ENCODE data around the gene CREBRF. TPM values are rescaled to one million over a fixed set of nuclear protein-coding genes. Genes with fewer than 3 reads are reported as not detected.
"Not testable (repeated sequence)": the region's sequence is repeated elsewhere in the genome, so short reads cannot be mapped to it uniquely, and the experiment has no call there.

CREBRF gene
- total RNA-seq, 2 donors from 2014 or later: 12.2 to 12.7 TPM

DNA sequence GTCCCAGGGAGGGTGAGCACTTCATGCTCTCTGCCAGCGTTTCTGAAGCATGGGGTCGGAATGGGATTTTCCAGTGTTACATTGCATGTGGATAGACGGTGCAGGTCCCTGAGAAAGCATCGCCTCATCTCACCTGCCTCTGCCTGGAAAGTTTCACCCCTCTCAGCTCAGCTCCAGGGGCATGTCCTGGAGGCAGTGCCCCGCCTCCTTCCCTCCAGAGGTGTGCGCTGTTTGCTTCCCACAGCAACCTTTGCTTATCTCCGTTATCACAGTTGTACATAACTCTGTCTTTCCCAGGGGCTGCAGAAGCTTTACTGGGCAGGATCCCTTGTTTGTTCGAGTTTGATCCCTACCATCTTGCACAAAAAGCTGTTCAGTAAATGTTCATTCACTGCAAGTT, 10.7 kb upstream of the CREBRF start:
- peak; percentile 64 for DNase-seq
- no peak overlapping the region for H3K27ac ChIP-seq (ENCODE audit: low read depth, low read length)
- no peaks in the 10 kb centered on the region for H3K36me3 ChIP-seq (ENCODE audit: control insufficient read depth, insufficient read depth, low read length)
- H3K4me1 ChIP-seq (ENCODE audit: control insufficient read depth, insufficient read depth, low read length): no peaks in the 10 kb centered on the region
- TF ChIP-seq, protein P1, sequence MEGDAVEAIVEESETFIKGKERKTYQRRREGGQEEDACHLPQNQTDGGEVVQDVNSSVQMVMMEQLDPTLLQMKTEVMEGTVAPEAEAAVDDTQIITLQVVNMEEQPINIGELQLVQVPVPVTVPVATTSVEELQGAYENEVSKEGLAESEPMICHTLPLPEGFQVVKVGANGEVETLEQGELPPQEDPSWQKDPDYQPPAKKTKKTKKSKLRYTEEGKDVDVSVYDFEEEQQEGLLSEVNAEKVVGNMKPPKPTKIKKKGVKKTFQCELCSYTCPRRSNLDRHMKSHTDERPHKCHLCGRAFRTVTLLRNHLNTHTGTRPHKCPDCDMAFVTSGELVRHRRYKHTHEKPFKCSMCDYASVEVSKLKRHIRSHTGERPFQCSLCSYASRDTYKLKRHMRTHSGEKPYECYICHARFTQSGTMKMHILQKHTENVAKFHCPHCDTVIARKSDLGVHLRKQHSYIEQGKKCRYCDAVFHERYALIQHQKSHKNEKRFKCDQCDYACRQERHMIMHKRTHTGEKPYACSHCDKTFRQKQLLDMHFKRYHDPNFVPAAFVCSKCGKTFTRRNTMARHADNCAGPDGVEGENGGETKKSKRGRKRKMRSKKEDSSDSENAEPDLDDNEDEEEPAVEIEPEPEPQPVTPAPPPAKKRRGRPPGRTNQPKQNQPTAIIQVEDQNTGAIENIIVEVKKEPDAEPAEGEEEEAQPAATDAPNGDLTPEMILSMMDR (conservative IDR thresholded peaks at IDR 0.05): no peak
- no peaks in the 10 kb centered on the region for H3K27me3 ChIP-seq (ENCODE audit: control insufficient read depth, insufficient read depth, low read length, poor library complexity, severe bottlenecking)
- Mint-ChIP-seq H3K27me3 (ENCODE audit: insufficient read depth) (peaks cover 12% of the 10 kb centered on the region), H3K36me3 (ENCODE audit: low read depth) (no peaks in the 10 kb centered on the region), H3K4me1 (peaks cover 8% of the 10 kb centered on the region), H3K4me3 (no peak overlapping the region), H3K9me3 (peaks cover 2% of the 10 kb centered on the region), H3K27ac (no peak overlapping the region)
- H3K4me3 ChIP-seq (ENCODE audit: low read length): no peak overlapping the region
- H3K9me3 ChIP-seq (ENCODE audit: control insufficient read depth, low read length): no peaks in the 10 kb centered on the region
- WGBS, 2 experiments (ENCODE audit: insufficient coverage in 1 of 2, insufficient read length in 1 of 2): 72 to 83% methylated on average over 8 of the region's 8 CpGs
- H3K9ac ChIP-seq (ENCODE audit: extremely low read depth, low read length, poor library complexity, severe bottlenecking): no peak overlapping the region

DNA sequence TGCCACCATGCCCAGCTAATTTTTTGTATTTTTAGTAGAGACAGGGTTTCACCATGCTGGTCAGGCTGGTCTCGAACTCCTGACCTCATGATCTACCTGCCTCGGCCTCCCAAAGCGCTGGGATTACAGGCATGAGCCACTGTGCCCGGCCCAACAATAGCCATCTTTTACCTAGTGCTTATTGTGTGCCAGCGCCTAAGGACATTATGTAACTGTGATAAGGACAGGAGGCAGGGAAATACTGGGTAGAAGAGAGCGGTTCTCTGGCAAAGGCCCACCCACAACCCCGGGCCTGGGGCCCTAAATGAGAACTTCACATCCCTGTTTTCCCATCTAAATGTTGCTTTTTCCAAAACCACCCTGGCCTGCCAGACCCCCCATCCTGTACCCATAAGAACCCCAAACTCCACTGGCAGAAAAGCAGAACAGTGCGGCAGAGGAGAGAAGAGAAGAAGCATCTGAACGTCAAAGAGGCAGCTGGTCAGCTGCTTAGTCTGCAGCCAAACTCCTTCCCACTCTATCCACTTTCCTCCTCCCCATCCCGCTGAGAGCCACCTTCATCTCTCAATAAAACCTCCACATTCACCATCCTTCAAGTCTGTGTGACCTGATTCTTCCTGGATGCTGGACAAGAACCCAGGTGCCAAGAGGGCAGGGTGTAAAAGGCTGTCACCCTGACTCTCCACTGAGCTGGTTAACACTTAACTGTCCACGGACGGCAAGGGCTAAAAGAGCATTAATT, 8.9 kb upstream of the CREBRF start:
- not testable (repeated sequence) for DNase-seq; H3K4me1 ChIP-seq (ENCODE audit: control insufficient read depth, insufficient read depth, low read length); H3K27ac ChIP-seq (ENCODE audit: low read depth, low read length); H3K9me3 Mint-ChIP-seq; H3K27ac Mint-ChIP-seq; H3K27me3 ChIP-seq (ENCODE audit: control insufficient read depth, insufficient read depth, low read length, poor library complexity, severe bottlenecking); H3K4me3 Mint-ChIP-seq; H3K4me3 ChIP-seq (ENCODE audit: low read length); H3K36me3 ChIP-seq (ENCODE audit: control insufficient read depth, insufficient read depth, low read length); H3K9ac ChIP-seq (ENCODE audit: extremely low read depth, low read length, poor library complexity, severe bottlenecking); H3K4me1 Mint-ChIP-seq; H3K36me3 Mint-ChIP-seq (ENCODE audit: low read depth); H3K9me3 ChIP-seq (ENCODE audit: control insufficient read depth, low read length)
- WGBS, 2 experiments (ENCODE audit: insufficient coverage in 1 of 2, insufficient read length in 1 of 2): 82 to 92% methylated on average over 6 to 11 of the region's 12 CpGs
- peaks cover 22% of the 10 kb centered on the region for H3K27me3 Mint-ChIP-seq (ENCODE audit: insufficient read depth)

DNA sequence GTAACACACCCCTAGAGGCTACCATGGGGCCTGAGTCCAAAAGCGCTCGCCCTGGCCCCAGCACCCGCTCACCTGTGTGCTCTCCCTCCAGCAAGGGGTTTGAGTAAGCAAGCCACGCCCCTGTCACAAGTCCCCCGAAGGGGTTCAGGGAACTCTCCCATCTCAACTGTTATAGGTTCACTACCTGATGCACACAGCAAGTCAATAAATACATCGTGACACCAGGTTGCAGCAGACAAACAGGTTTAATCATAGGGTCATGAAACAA, 8.4 kb upstream of the CREBRF start:
- no peaks in the 10 kb centered on the region for H3K27me3 ChIP-seq (ENCODE audit: control insufficient read depth, insufficient read depth, low read length, poor library complexity, severe bottlenecking)
- no peaks in the 10 kb centered on the region for H3K9me3 ChIP-seq (ENCODE audit: control insufficient read depth, low read length)
- no peaks in the 10 kb centered on the region for H3K36me3 ChIP-seq (ENCODE audit: control insufficient read depth, insufficient read depth, low read length)
- H3K4me3 Mint-ChIP-seq: no peak overlapping the region
- no peak overlapping the region for H3K9ac ChIP-seq (ENCODE audit: extremely low read depth, low read length, poor library complexity, severe bottlenecking)
- H3K4me1 Mint-ChIP-seq: peaks cover 8% of the 10 kb centered on the region
- no peak overlapping the region for H3K27ac Mint-ChIP-seq
- TF ChIP-seq, protein P1 (conservative IDR thresholded peaks at IDR 0.05): no peak
- H3K36me3 Mint-ChIP-seq (ENCODE audit: low read depth): no peaks in the 10 kb centered on the region
- no peaks in the 10 kb centered on the region for H3K9me3 Mint-ChIP-seq
- no peak overlapping the region for H3K4me3 ChIP-seq (ENCODE audit: low read length)
- peaks cover 22% of the 10 kb centered on the region for H3K27me3 Mint-ChIP-seq (ENCODE audit: insufficient read depth)
- no peak for DNase-seq
- H3K27ac ChIP-seq (ENCODE audit: low read depth, low read length): no peak overlapping the region
- 64 to 78% methylated on average over 4 to 6 of the region's 6 CpGs for WGBS, 2 experiments (ENCODE audit: insufficient coverage in 1 of 2, insufficient read length in 1 of 2)
- H3K4me1 ChIP-seq (ENCODE audit: control insufficient read depth, insufficient read depth, low read length): no peaks in the 10 kb centered on the region

DNA sequence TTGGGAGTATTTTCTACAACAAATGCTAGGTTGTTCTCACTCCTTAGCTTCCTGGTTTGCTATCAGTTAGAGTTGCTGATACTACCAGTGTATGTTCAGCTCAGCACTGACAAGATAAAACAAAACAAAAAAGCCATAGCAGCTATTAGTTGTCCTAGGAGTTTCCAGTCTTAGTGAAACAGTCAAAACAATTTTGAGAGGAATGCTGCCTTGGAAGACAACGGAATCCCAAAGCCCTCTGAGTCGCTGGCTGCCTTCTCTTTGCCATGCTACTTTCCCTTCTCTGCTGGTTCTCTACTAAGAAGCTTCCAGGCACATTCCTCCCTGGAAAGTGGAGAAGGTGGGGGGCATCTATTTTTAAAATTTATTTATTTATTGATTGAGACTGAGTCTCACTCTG, 5.4 kb upstream of the CREBRF start:
- Mint-ChIP-seq H3K36me3 (ENCODE audit: low read depth) (no peaks in the 10 kb centered on the region), H3K4me1 (peaks cover 12% of the 10 kb centered on the region), H3K27ac (no peak overlapping the region), H3K27me3 (ENCODE audit: insufficient read depth) (peaks cover 22% of the 10 kb centered on the region), H3K9me3 (no peaks in the 10 kb centered on the region), H3K4me3 (no peak overlapping the region)
- H3K9me3 ChIP-seq (ENCODE audit: control insufficient read depth, low read length): no peaks in the 10 kb centered on the region
- DNase-seq: no peak
- H3K4me3 ChIP-seq (ENCODE audit: low read length): no peak overlapping the region
- no peaks in the 10 kb centered on the region for H3K27me3 ChIP-seq (ENCODE audit: control insufficient read depth, insufficient read depth, low read length, poor library complexity, severe bottlenecking)
- no peaks in the 10 kb centered on the region for H3K36me3 ChIP-seq (ENCODE audit: control insufficient read depth, insufficient read depth, low read length)
- 79% methylated on average over 2 of the region's 2 CpGs; no CpG with 5 or more reads in 1 of the 2 experiments for WGBS, 2 experiments (ENCODE audit: insufficient coverage in 1 of 2, insufficient read length in 1 of 2)
- no peak overlapping the region for H3K27ac ChIP-seq (ENCODE audit: low read depth, low read length)
- H3K4me1 ChIP-seq (ENCODE audit: control insufficient read depth, insufficient read depth, low read length): no peaks in the 10 kb centered on the region
- TF ChIP-seq, protein P1 (conservative IDR thresholded peaks at IDR 0.05): no peak
- H3K9ac ChIP-seq (ENCODE audit: extremely low read depth, low read length, poor library complexity, severe bottlenecking): no peak overlapping the region

Data from endodermal cell (in vitro differentiated cells).